ENCODE measurements around the gene SAMD4B.

The SAMD4B gene

GRCh38 chr19:39416152-39417120 lies 74.2 kb downstream of the SAMD4B start:
- DNase-seq (ENCODE audit: low read depth in 1 of 2, low spot score in 1 of 2), result no peak
- peaks cover 33% of the 10 kb centered on the region for H3K27me3 ChIP-seq (ENCODE audit: insufficient read depth, poor library complexity, severe bottlenecking)
- H3K27ac ChIP-seq (replicated peaks), result no peak overlapping the region
- no peak overlapping the region for H3K4me3 ChIP-seq (replicated peaks; ENCODE audit: insufficient read depth, low read length)
- TF ChIP-seq SPI1 (IDR thresholded peaks at IDR 0.05; ENCODE audit: borderline replicate concordance, low read depth) (no peak), POLR2AphosphoS5 (IDR thresholded peaks at IDR 0.05; ENCODE audit: low read depth) (no peak), REST (IDR thresholded peaks at IDR 0.05; ENCODE audit: insufficient replicate concordance, low read depth) (no peak), GABPA (IDR thresholded peaks at IDR 0.05; ENCODE audit: low read depth) (no peak), CTCF (IDR thresholded peaks at IDR 0.05; ENCODE audit: insufficient read depth, low read length) (no peak)

- Histone ChIP-seq H3K27me3 (ENCODE audit: insufficient read depth, poor library complexity, severe bottlenecking) (peaks cover 31% of the 10 kb centered on the region), H3K27ac (replicated peaks) (no peak overlapping the region), H3K4me3 (replicated peaks; ENCODE audit: insufficient read depth, low read length) (no peak overlapping the region)
- no peak for DNase-seq (ENCODE audit: low read depth in 1 of 2, low spot score in 1 of 2)
- TF ChIP-seq CTCF (IDR thresholded peaks at IDR 0.05; ENCODE audit: insufficient read depth, low read length), result no peak
- TF ChIP-seq POLR2AphosphoS5 (IDR thresholded peaks at IDR 0.05; ENCODE audit: low read depth), result no peak
- TF ChIP-seq SPI1 (IDR thresholded peaks at IDR 0.05; ENCODE audit: borderline replicate concordance, low read depth), result no peak
- TF ChIP-seq GABPA (IDR thresholded peaks at IDR 0.05; ENCODE audit: low read depth), result no peak
Observed at GRCh38 chr19:39417463-39418181, 75.4 kb downstream of the SAMD4B start.

- DNase-seq (ENCODE audit: low read depth in 1 of 2, low spot score in 1 of 2), result no peak
Observed at GRCh38 chr19:39419003-39419402, 76.8 kb downstream of the SAMD4B start.

More at GRCh38 chr19:39419003-39419402, 76.8 kb downstream of the SAMD4B start:
- no peak for TF ChIP-seq SPI1 (IDR thresholded peaks at IDR 0.05; ENCODE audit: borderline replicate concordance, low read depth)
- no peak for TF ChIP-seq REST (IDR thresholded peaks at IDR 0.05; ENCODE audit: insufficient replicate concordance, low read depth)
- TF ChIP-seq CTCF (IDR thresholded peaks at IDR 0.05; ENCODE audit: insufficient read depth, low read length), result no peak
- no peak for TF ChIP-seq POLR2AphosphoS5 (IDR thresholded peaks at IDR 0.05; ENCODE audit: low read depth)
- TF ChIP-seq GABPA (IDR thresholded peaks at IDR 0.05; ENCODE audit: low read depth), result no peak
- H3K4me3 ChIP-seq (replicated peaks; ENCODE audit: insufficient read depth, low read length), result no peak overlapping the region
- peaks cover 22% of the 10 kb centered on the region for H3K27me3 ChIP-seq (ENCODE audit: insufficient read depth, poor library complexity, severe bottlenecking)
- H3K27ac ChIP-seq (replicated peaks), result no peak overlapping the region

All from HL-60 (cell line).